Sigmoid colon (tissue), 4 donors: ENCODE results near the gene B4GALT3.

Experiments
- EP300 ChIP-seq, 4 donors: sonication (generic); formaldehyde crosslinking; IDR thresholded peaks; one replicate each; pipeline ENCODE4 v1.6.1; 2017; ENCODE audit warnings: antibody characterized with exemption in 4 of 4
- POLR2AphosphoS5 ChIP-seq, 4 donors: sonication (generic); formaldehyde crosslinking; IDR thresholded peaks; one replicate each; pipeline ENCODE4 v1.6.1; 2017; ENCODE audit warnings: antibody characterized with exemption in 4 of 4
- TF ChIP-seq, protein P1 (sequence below), 4 experiments: fragments of 450-650 bp in 3 of 4; fragments of 200-600 bp in 1 of 4; IDR thresholded peaks; one replicate each; pipeline ENCODE4 v1.5.1; 2016 to 2019; ENCODE audit warnings: antibody characterized with exemption in 4 of 4, mild to moderate bottlenecking in 3 of 4, moderate library complexity in 2 of 4

DNA sequence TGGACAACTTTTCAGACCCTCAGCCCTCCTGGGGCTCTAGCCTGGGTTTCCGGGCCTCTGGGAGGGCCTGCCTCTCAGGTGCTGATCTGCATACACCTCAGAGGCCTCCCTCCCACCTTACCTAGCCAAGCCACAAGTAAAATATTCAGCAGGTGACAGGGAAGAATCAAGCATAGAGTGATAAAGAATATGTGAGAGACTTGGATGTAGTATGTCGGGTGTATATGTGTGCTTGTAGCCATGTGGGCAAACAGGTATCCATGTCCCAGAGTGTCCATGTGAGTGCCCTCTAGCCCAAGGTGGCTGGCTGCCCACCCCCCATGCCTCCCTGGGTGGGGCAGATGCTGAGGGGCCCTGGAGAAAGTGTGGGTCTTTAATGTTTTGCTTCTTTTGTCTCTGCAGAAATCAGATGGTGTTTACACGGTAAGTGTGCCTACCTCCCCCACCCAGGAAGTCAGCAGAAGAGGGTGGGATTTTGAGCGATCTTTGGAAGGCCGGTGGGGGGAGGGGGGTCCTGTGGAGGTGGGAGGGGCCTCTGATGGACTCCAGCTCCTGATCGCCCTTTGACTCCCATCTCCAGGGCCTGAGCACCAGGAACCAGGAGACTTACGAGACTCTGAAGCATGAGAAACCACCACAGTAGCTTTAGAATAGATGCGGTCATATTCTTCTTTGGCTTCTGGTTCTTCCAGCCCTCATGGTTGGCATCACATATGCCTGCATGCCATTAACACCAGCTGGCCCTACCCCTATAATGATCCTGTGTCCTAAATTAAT is 41.2 kb upstream of the B4GALT3 start:
- TF ChIP-seq, protein P1, sequence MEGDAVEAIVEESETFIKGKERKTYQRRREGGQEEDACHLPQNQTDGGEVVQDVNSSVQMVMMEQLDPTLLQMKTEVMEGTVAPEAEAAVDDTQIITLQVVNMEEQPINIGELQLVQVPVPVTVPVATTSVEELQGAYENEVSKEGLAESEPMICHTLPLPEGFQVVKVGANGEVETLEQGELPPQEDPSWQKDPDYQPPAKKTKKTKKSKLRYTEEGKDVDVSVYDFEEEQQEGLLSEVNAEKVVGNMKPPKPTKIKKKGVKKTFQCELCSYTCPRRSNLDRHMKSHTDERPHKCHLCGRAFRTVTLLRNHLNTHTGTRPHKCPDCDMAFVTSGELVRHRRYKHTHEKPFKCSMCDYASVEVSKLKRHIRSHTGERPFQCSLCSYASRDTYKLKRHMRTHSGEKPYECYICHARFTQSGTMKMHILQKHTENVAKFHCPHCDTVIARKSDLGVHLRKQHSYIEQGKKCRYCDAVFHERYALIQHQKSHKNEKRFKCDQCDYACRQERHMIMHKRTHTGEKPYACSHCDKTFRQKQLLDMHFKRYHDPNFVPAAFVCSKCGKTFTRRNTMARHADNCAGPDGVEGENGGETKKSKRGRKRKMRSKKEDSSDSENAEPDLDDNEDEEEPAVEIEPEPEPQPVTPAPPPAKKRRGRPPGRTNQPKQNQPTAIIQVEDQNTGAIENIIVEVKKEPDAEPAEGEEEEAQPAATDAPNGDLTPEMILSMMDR (IDR thresholded peaks at IDR 0.05), result no peak
- TF ChIP-seq EP300 (IDR thresholded peaks at IDR 0.05) (no peak), POLR2AphosphoS5 (IDR thresholded peaks at IDR 0.05) (no peak)
